Fibroblast of pulmonary artery (primary cell): ENCODE measurements around the gene GDF3.
"Not testable (repeated sequence)": the region's sequence is repeated elsewhere in the genome, so short reads cannot be mapped to it uniquely, and the experiment has no call there.

Experiments used
- DNase-seq: peaks from one replicate; pipeline ENCODE4 v3.0.0-alpha.2; 2010; ENCODE audit warnings: low read depth
- H3K4me3 ChIP-seq: replicated peaks from 2 replicates; pipeline ENCODE4 v1.5.1; 2011; ENCODE audit warnings: low read depth, mild to moderate bottlenecking, control low read depth, low read length, moderate library complexity
- TF ChIP-seq, protein P1 (sequence below): IDR thresholded peaks from 2 replicates; pipeline ENCODE4 v1.5.1; 2011; ENCODE audit warnings: mild to moderate bottlenecking, control low read depth, low read length, inconsistent platforms; ENCODE audit errors: missing control alignments

Gene GDF3

DNA sequence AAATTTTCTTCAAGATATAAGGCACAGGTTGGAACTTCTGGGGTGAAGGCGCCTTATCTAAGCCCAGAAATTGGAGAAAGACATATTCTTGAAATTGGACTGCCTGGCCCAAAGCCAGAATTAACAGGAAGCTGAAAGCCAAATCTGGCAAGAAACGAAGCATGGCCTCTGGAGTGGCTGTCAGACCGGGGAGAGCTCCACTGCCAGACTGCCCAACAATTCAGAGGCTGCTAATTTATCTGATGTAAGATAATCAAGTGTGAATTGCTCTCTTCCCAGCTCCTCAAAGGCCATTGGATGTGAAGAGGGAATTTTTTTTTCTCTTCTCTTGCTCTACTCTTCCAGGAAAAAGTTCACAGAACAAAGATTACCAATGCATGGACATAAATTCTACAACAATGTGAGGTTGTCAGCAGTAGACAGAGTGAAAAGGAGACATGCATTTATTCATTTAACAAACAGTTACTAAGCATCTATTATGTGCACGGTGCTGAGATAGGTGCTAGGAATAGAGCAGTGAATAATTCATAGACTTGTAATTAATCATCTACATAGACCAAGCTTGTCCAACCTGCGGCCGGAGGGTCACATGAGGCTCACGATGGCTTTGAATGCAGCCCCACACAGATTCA lies at the start of gene GDF3:
Gene GDF3, minus strand, starts transcription at position 210 of the 632 bp plus-strand sequence. Its CDS starts 47 bp downstream, at position 163.
- no peak within 1 kb of the TSS for H3K4me3 ChIP-seq
- DNase-seq, result peak; percentile 11
- TF ChIP-seq, protein P1, sequence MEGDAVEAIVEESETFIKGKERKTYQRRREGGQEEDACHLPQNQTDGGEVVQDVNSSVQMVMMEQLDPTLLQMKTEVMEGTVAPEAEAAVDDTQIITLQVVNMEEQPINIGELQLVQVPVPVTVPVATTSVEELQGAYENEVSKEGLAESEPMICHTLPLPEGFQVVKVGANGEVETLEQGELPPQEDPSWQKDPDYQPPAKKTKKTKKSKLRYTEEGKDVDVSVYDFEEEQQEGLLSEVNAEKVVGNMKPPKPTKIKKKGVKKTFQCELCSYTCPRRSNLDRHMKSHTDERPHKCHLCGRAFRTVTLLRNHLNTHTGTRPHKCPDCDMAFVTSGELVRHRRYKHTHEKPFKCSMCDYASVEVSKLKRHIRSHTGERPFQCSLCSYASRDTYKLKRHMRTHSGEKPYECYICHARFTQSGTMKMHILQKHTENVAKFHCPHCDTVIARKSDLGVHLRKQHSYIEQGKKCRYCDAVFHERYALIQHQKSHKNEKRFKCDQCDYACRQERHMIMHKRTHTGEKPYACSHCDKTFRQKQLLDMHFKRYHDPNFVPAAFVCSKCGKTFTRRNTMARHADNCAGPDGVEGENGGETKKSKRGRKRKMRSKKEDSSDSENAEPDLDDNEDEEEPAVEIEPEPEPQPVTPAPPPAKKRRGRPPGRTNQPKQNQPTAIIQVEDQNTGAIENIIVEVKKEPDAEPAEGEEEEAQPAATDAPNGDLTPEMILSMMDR, result no peak

DNA sequence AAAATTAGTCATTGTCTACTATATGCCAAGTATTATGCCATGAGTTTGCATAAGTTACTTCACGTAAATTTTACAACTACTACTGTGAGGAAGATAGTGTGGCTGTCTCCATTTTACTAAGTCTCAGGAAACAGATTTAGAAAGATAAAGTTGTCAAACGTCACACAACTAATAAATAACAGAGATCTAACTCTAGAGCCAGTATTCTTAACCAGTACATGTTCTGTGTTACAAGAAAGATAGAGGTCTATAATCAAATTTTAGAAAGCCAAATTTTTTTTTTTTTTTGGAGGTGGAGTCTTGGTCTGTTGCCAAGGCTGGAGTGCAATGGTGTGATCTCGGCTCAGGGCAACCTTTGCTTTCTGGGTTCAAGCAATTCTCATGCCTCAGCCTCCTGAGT lies 37.4 kb upstream of the GDF3 start:
- H3K4me3 ChIP-seq, result no peak overlapping the region
- TF ChIP-seq, protein P1, result no peak
- no peak for DNase-seq

DNA sequence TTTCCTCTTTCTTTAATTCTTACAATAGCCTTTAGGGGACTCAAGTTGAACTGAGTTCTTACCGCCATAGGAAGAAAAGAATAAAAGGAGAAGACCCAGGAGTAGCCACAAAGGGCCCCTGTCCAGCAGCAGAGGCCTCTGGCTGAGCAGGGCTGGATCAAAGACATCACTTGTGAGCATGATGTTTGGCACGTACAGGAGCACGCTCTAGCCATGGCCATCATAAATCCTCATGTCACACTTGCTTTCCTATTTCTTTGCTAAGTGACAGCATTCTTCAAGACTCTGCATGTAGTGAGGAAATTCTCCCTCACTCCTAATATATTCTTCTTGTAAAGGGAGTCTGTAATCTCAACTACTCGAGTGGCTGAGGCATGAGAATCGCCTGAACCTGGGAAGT lies 35.9 kb upstream of the GDF3 start:
- TF ChIP-seq, protein P1, result no peak
- no peak for DNase-seq
- H3K4me3 ChIP-seq, result no peak overlapping the region

DNA sequence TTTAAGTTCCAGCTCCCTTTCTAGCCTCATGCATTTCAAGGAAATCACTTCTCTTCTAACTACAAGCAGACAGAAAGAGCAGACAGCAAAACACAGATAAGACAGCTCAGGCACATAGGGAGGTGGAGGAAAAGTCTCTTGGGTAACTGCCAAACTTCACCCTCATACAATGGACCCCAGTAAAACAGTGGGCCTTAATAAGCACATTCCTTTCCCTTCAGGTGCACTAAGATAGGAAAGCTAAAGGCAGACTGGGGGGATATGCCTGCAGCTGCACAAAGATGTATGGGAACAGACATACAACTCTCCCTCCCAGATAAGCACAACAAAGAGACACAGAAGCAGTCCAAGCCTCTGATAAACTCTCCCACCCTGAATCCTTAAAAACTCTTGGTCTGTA lies 35.4 kb upstream of the GDF3 start:
- not testable (repeated sequence) for DNase-seq

DNA sequence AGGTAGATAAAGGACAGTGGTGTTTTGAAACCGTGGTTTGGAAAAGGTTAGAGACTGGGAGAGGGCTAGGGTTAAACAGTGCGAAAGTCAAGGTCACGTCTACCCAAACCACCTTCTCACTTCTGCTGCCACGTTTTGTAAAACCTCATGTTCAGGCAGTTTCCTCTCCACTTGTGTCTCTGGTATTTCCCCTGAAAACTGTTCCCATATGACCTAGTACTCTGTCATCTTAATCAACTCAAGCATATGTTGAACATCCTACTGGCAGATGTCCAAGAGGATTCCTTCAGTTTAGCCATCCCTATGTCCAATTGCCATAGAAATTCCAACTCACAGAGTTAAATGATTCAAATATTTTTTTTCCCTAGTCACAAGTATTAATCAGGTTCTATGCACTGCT lies 34.2 kb upstream of the GDF3 start:
- TF ChIP-seq, protein P1, result no peak

More for the DNA sequence above, 35.4 kb upstream of the GDF3 start:
- H3K4me3 ChIP-seq, result not testable (repeated sequence)

DNA sequence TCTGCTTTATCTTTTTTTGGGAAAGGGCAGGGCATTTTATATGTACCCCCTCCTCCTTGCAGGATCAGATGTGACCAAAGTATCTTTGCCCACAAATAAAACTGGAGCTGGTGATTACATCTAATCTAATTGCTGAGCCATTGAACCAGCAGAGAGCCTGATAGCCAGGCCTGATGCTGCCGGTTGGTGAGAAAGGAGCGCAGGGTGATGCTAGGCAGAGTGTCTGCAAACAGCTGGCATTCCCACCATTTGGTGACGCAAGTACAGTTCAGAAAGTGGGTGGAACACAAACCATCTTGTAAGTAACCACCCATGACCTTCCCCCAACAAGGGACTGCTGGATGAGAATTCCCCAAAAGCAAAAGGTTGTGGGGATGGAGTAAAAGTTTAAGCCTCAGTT lies 28.4 kb upstream of the GDF3 start:
- no peak for DNase-seq
- H3K4me3 ChIP-seq, result no peak overlapping the region
- TF ChIP-seq, protein P1, result no peak

More for the DNA sequence above, 34.2 kb upstream of the GDF3 start:
- H3K4me3 ChIP-seq, result no peak overlapping the region
- DNase-seq, result no peak

DNA sequence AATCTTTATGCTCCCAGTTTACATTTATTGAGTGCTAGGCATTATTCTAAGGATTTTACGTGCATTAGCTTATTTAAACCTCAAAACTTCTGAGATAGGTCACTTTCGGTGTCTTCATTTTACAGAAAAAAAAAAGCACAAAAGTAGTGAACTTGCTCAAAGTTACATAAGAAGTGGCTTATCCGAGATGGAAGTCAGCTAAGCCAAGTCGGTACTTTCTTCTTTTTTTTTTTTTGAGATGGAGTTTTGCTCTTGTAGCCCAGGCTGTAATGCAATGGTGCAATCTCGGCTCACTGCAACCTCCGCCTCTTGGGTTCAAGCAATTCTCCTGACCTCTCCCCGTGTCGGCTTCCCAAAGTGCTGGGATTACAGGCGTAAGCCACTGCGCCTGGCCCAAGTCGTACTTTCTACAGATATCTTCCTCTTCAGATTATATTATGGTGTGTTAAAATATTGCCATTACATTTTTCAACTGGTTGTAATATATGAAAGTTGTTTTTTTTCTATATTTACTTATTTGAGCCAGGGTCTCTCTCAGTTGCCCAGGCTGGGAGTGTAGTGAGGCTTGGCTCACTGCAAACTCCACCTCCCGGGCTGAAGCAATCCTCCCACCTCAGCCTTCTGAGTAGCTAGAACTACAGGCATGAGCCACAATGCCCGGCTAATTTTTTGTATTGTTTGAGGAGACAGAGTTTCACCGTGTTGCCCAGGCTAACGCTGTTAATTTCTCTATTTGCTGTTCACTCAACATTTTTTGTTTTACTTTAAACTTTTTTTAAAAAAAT lies 24.6 kb upstream of the GDF3 start:
- TF ChIP-seq, protein P1, result no peak
- H3K4me3 ChIP-seq, result no peak overlapping the region
- no peak for DNase-seq
